ENCODE results near the gene SPATA24. TPM values are rescaled to one million over a fixed set of nuclear protein-coding genes. Genes with fewer than 3 reads are reported as not detected.
A peak's percentile ranks its signal among the peaks of the same experiment; 100 is the strongest.

SPATA24 gene
- total and polyA plus RNA-seq, 2 of the 8 experiments (the other 6 are each of a cell fraction or from before 2014, with no cell fraction given): 5.8 to 9.4 TPM

- H3K23ac ChIP-seq (ENCODE audit: insufficient read length): no peak overlapping the region
- H4K20me1 ChIP-seq (replicated peaks in 1 of 2; ENCODE audit: control insufficient read depth in 1 of 2, insufficient read depth in 2 of 2, low read length in 2 of 2): peaks cover 0 to 3% of the 10 kb centered on the region in 2 experiments
- FAIRE-seq: no peak
- ChIA-PET CTCF (ENCODE audit: partially characterized antibody) (interaction anchor here (0.6 to 3.1 kb wide), 9 partner anchors 10 to 70 kb away, joined by 3 to 16 read pairs (median 4); partner anchors contain the start of gene SPATA24), POLR2A (ENCODE audit: partially characterized antibody) (interaction anchor here (0.7 to 3.9 kb wide), 11 partner anchors 10 to 98 kb away, joined by 3 to 25 read pairs (median 5); partner anchors contain the start of genes DNAJC18, MATR3 and PAIP2)
- H3K9ac ChIP-seq (replicated peaks in 1 of 4; ENCODE audit: extremely low read depth in 1 of 4, low read depth in 3 of 4, low read length in 3 of 4): peak overlapping the region in 1 of 4 experiments; percentile 38; a peak in 1 of 7 replicates
- H2AK5ac ChIP-seq (ENCODE audit: low read depth, low read length): no peak overlapping the region
- H3K79me1 ChIP-seq (ENCODE audit: low read depth, low read length): no peaks in the 10 kb centered on the region; the same call in 1 of the 2 replicates
- H2BK12ac ChIP-seq (ENCODE audit: low read depth, low read length): no peak overlapping the region
- no peak overlapping the region for H2BK5ac ChIP-seq (ENCODE audit: low read depth, low read length)
- H3K4ac ChIP-seq (replicated peaks; ENCODE audit: insufficient read length, low read depth, low read length): no peak overlapping the region
- peaks cover 27% of the 10 kb centered on the region; the same call in 1 of the 2 replicates for H3K23me2 ChIP-seq (ENCODE audit: low read depth, low read length)
- H4K5ac ChIP-seq (ENCODE audit: insufficient read length, low read depth, low read length): no peak overlapping the region
- H3K79me2 ChIP-seq (ENCODE audit: control insufficient read depth in 1 of 2, insufficient read depth in 2 of 2, low read length in 2 of 2): no peaks in the 10 kb centered on the region
- H4K8ac ChIP-seq (ENCODE audit: extremely low read depth, insufficient read depth, low read length): peak overlapping the region; percentile 91
- H2BK120ac ChIP-seq (replicated peaks; ENCODE audit: low read depth, low read length): no peak overlapping the region
- H2BK20ac ChIP-seq (ENCODE audit: low read length): no peak overlapping the region
- H3K9me3 ChIP-seq (ENCODE audit: insufficient read depth in 2 of 2, low read depth in 1 of 2, low read length in 1 of 2): no peaks in the 10 kb centered on the region
- no peak overlapping the region for H3K27ac ChIP-seq (ENCODE audit: low read depth, low read length)
- no peak for TF ChIP-seq NANOG (IDR thresholded peaks at IDR 0.05; ENCODE audit: insufficient read depth, low read depth, low read length, poor library complexity, severe bottlenecking)
- TF ChIP-seq SP1 (IDR thresholded peaks at IDR 0.05; ENCODE audit: low read depth, low read length): no peak
- TF ChIP-seq MAX (IDR thresholded peaks at IDR 0.05): no peak
- no peak for TF ChIP-seq BRCA1 (IDR thresholded peaks at IDR 0.05; ENCODE audit: low read depth, low read length)
- peak; percentile 0 for TF ChIP-seq KDM4A (IDR thresholded peaks at IDR 0.05; ENCODE audit: low read depth, low read length, severe bottlenecking)
- TF ChIP-seq RBBP5 (IDR thresholded peaks at IDR 0.05; ENCODE audit: borderline replicate concordance, low read depth, low read length): no peak
- no peak for TF ChIP-seq ATF2 (IDR thresholded peaks at IDR 0.05; ENCODE audit: low read length)
- TF ChIP-seq, protein P1, sequence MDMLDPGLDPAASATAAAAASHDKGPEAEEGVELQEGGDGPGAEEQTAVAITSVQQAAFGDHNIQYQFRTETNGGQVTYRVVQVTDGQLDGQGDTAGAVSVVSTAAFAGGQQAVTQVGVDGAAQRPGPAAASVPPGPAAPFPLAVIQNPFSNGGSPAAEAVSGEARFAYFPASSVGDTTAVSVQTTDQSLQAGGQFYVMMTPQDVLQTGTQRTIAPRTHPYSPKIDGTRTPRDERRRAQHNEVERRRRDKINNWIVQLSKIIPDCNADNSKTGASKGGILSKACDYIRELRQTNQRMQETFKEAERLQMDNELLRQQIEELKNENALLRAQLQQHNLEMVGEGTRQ (IDR thresholded peaks at IDR 0.05; ENCODE audit: low read length): no peak
- no peak overlapping the region; the same call in none of the 2 replicates for H3K18ac ChIP-seq (ENCODE audit: extremely low read depth, low read length)
- no peak for DNase-seq (ENCODE audit: low read depth in 1 of 2, low spot score in 2 of 2)
- H3K27me3 ChIP-seq (replicated peaks in 1 of 4; ENCODE audit: control insufficient read depth in 3 of 4, extremely low read depth in 1 of 4, insufficient read depth in 3 of 4, low read length in 3 of 4): peaks cover 14 to 34% (median 28%) of the 10 kb centered on the region in 4 experiments; a peak in 6 of 7 replicates
- H2BK15ac ChIP-seq (ENCODE audit: low read length): no peak overlapping the region
- peak overlapping the region; percentile 82 to 85 for H3K4me2 ChIP-seq (ENCODE audit: insufficient read depth in 1 of 2, low read depth in 2 of 2, low read length in 2 of 2)
- no peak overlapping the region for H3K14ac ChIP-seq (ENCODE audit: insufficient read length)
- no peak overlapping the region for H2AFZ ChIP-seq (ENCODE audit: low read length)
- no peak overlapping the region for H3K56ac ChIP-seq (replicated peaks; ENCODE audit: insufficient read length, low read depth, low read length)
- no peaks in the 10 kb centered on the region for H3K36me3 ChIP-seq (ENCODE audit: control insufficient read depth in 2 of 4, insufficient read depth in 4 of 4, low read length in 3 of 4)
- H3K4me3 ChIP-seq (ENCODE audit: extremely low read depth in 1 of 4, insufficient read depth in 2 of 4, low read depth in 3 of 4, low read length in 4 of 4): peak overlapping the region; percentile 42 to 68 (median 54)
- 11% methylated on average over 34 of the region's 36 CpGs; no CpG with 5 or more reads in 1 of the 2 experiments for WGBS, 2 experiments (ENCODE audit: extremely low coverage in 1 of 2, insufficient coverage in 1 of 2, insufficient read length in 1 of 2, insufficient replicate concordance in 2 of 2, low coverage in 1 of 2, low lambda C conversion rate in 2 of 2, missing lambda C conversion rate in 1 of 2)
- H4K91ac ChIP-seq (replicated peaks; ENCODE audit: insufficient read length, low read length): no peak overlapping the region
- peaks cover 3 to 41% (median 23%) of the 10 kb centered on the region in 4 experiments for H3K4me1 ChIP-seq (replicated peaks in 1 of 4; ENCODE audit: control insufficient read depth in 3 of 4, insufficient read depth in 4 of 4, low read length in 3 of 4)
Measured at GRCh38 chr5:139392324-139392677, 11.6 kb downstream of the SPATA24 start.

Data from H1 (cell line).